Memory B cell (primary cell): ENCODE measurements around the gene NFX1.
A peak's percentile ranks its signal among the peaks of the same experiment; 100 is the strongest.

Experiments used
- ATAC-seq: fragments of 150-1000 bp; cut with Tn5 transposase; 2 replicates; pipeline ENCODE4 v1.10.0; 2021; ENCODE audit warnings: low read depth, mild to moderate bottlenecking, moderate library complexity
- DNase-seq, 2 donors: peaks; one replicate each; pipeline ENCODE4 v3.0.0; 2022; ENCODE audit warnings: low spot score in 2 of 2
- H3K27ac Mint-ChIP-seq: one replicate; pipeline ENCODE4 v1.8.0; 2022; ENCODE audit warnings: mild to moderate bottlenecking, moderate library complexity, mixed read lengths
- H3K27me3 Mint-ChIP-seq: one replicate; pipeline ENCODE4 v1.8.0; 2022; ENCODE audit warnings: mixed read lengths
- H3K36me3 Mint-ChIP-seq: one replicate; pipeline ENCODE4 v1.8.0; 2022; ENCODE audit warnings: mild to moderate bottlenecking, mixed read lengths
- H3K4me1 Mint-ChIP-seq: one replicate; pipeline ENCODE4 v1.8.0; 2022; ENCODE audit warnings: mixed read lengths
- H3K4me3 Mint-ChIP-seq: one replicate; pipeline ENCODE4 v1.8.0; 2022; ENCODE audit warnings: mild to moderate bottlenecking, moderate library complexity, mixed read lengths
- H3K9me3 Mint-ChIP-seq: one replicate; pipeline ENCODE4 v1.8.0; 2022; ENCODE audit warnings: mixed read lengths

The NFX1 gene

GRCh38 chr9:33287087-33287490, 3.2 kb upstream of the NFX1 start:
- no peak overlapping the region for H3K4me3 Mint-ChIP-seq
- peaks cover 8% of the 10 kb centered on the region for H3K4me1 Mint-ChIP-seq
- peak overlapping the region; percentile 69 for H3K27ac Mint-ChIP-seq
- H3K27me3 Mint-ChIP-seq: no peaks in the 10 kb centered on the region
- no peaks in the 10 kb centered on the region for H3K9me3 Mint-ChIP-seq
- peak; percentile 54 to 68 for DNase-seq
- no peak for ATAC-seq
- peaks cover 8% of the 10 kb centered on the region for H3K36me3 Mint-ChIP-seq

GRCh38 chr9:33288235-33288634, 2.1 kb upstream of the NFX1 start:
- H3K36me3 Mint-ChIP-seq: peaks cover 12% of the 10 kb centered on the region
- no peaks in the 10 kb centered on the region for H3K9me3 Mint-ChIP-seq
- H3K4me3 Mint-ChIP-seq: no peak overlapping the region
- ATAC-seq: no peak
- no peak overlapping the region for H3K27ac Mint-ChIP-seq
- DNase-seq: no peak
- no peaks in the 10 kb centered on the region for H3K27me3 Mint-ChIP-seq
- peaks cover 17% of the 10 kb centered on the region for H3K4me1 Mint-ChIP-seq

- Mint-ChIP-seq H3K4me3 (no peak overlapping the region), H3K9me3 (no peaks in the 10 kb centered on the region), H3K27me3 (no peaks in the 10 kb centered on the region), H3K27ac (peak overlapping the region; percentile 99), H3K36me3 (peaks cover 14% of the 10 kb centered on the region), H3K4me1 (peaks cover 20% of the 10 kb centered on the region)
- ATAC-seq (no peak), DNase-seq (no peak)
Observed at GRCh38 chr9:33288828-33289483, 1.4 kb upstream of the NFX1 start.

GRCh38 chr9:33289496-33289895, 820 bp upstream of the NFX1 start:
- peaks cover 22% of the 10 kb centered on the region for H3K4me1 Mint-ChIP-seq
- H3K27me3 Mint-ChIP-seq: no peaks in the 10 kb centered on the region
- peak overlapping the region; percentile 97 for H3K4me3 Mint-ChIP-seq
- peaks cover 15% of the 10 kb centered on the region for H3K36me3 Mint-ChIP-seq
- no peak for ATAC-seq
- DNase-seq: peak in 1 of 2 donors; percentile 25
- no peaks in the 10 kb centered on the region for H3K9me3 Mint-ChIP-seq
- H3K27ac Mint-ChIP-seq: peak overlapping the region; percentile 99

DNA sequence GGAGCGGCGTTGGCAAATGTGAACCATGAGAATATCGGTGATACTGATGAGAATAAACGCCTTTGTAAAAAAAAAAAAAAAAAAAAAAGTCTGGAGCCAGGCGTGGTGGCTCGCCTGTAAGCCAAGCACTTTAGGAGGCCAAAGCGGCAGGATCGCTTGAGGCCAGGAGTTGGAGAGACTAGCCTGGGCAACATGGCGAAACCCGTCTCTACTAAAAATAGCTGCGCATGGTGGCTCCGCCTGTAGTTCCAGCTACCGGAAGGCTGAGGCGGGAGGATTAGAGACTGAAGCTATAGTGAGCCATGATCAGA, 425 bp upstream of the NFX1 start:
- ATAC-seq: no peak
- peaks cover 26% of the 10 kb centered on the region for H3K4me1 Mint-ChIP-seq
- peak overlapping the region; percentile 97 for H3K4me3 Mint-ChIP-seq
- peak overlapping the region; percentile 99 for H3K27ac Mint-ChIP-seq
- no peak for DNase-seq
- H3K36me3 Mint-ChIP-seq: peaks cover 19% of the 10 kb centered on the region
- no peaks in the 10 kb centered on the region for H3K27me3 Mint-ChIP-seq
- no peaks in the 10 kb centered on the region for H3K9me3 Mint-ChIP-seq

GRCh38 chr9:33291031-33291397, 698 bp downstream of the NFX1 start:
- DNase-seq (no peak), ATAC-seq (no peak)
- Mint-ChIP-seq H3K27ac (peak overlapping the region; percentile 99), H3K4me1 (peaks cover 33% of the 10 kb centered on the region), H3K9me3 (no peaks in the 10 kb centered on the region), H3K4me3 (peak overlapping the region; percentile 97), H3K36me3 (peaks cover 23% of the 10 kb centered on the region), H3K27me3 (no peaks in the 10 kb centered on the region)

GRCh38 chr9:33291901-33292300, 1.6 kb downstream of the NFX1 start:
- no peaks in the 10 kb centered on the region for H3K27me3 Mint-ChIP-seq
- peak overlapping the region; percentile 97 for H3K4me3 Mint-ChIP-seq
- ATAC-seq: no peak
- no peak for DNase-seq
- H3K4me1 Mint-ChIP-seq: peaks cover 39% of the 10 kb centered on the region
- H3K36me3 Mint-ChIP-seq: peaks cover 29% of the 10 kb centered on the region
- H3K9me3 Mint-ChIP-seq: no peaks in the 10 kb centered on the region
- peak overlapping the region; percentile 87 for H3K27ac Mint-ChIP-seq

DNA sequence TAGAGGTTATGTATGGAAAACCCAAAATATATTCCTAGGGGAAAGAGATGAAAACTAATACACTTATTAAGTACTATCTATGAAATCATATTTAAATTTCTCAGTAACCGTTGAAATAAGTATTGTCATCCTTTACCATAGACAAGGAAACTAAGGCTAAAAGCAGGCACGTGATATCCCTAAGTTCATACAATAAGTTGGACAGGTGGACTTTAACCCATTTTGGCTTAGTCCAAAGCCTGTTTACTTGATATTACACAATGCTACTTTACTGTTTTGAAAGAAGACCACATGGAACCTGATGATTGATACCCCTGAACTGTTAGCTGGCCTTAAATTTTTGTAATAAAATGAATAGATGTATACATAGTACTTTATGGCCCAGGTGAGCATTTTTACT, 3.5 kb downstream of the NFX1 start:
- Mint-ChIP-seq H3K27ac (peak overlapping the region; percentile 87), H3K4me3 (no peak overlapping the region), H3K36me3 (peaks cover 39% of the 10 kb centered on the region), H3K9me3 (no peaks in the 10 kb centered on the region), H3K27me3 (no peaks in the 10 kb centered on the region), H3K4me1 (peaks cover 57% of the 10 kb centered on the region)
- DNase-seq (no peak), ATAC-seq (no peak)

DNA sequence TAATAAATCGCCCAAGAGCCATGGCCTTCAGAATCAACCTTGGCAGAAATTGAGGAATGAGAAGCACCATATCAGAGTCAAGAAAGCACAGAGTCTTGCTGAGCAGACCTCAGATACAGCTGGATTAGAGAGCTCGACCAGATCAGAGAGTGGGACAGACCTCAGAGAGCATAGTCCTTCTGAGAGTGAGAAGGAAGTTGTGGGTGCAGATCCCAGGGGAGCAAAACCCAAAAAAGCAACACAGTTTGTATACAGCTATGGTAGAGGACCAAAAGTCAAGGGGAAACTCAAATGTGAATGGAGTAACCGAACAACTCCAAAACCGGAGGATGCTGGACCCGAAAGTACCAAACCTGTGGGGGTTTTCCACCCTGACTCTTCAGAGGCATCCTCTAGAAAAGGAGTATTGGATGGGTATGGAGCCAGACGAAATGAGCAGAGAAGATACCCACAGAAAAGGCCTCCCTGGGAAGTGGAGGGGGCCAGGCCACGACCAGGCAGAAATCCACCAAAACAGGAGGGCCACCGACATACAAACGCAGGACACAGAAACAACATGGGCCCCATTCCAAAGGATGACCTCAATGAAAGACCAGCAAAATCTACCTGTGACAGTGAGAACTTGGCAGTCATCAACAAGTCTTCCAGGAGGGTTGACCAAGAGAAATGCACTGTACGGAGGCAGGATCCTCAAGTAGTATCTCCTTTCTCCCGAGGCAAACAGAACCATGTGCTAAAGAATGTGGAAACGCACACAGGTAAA, 4.5 kb downstream of the NFX1 start:
- DNase-seq (no peak), ATAC-seq (no peak)
- H3K36me3 Mint-ChIP-seq: peaks cover 39% of the 10 kb centered on the region
- H3K4me1 Mint-ChIP-seq: peaks cover 63% of the 10 kb centered on the region
- H3K9me3 Mint-ChIP-seq: no peaks in the 10 kb centered on the region
- peak overlapping the region; percentile 63 for H3K4me3 Mint-ChIP-seq
- H3K27ac Mint-ChIP-seq: peak overlapping the region; percentile 97
- no peaks in the 10 kb centered on the region for H3K27me3 Mint-ChIP-seq

GRCh38 chr9:33295571-33295970, 5.3 kb downstream of the NFX1 start:
- H3K9me3 Mint-ChIP-seq: no peaks in the 10 kb centered on the region
- ATAC-seq (peak; percentile 18), DNase-seq (no peak)
- H3K27ac Mint-ChIP-seq: peak overlapping the region; percentile 97
- peaks cover 39% of the 10 kb centered on the region for H3K36me3 Mint-ChIP-seq
- peaks cover 66% of the 10 kb centered on the region for H3K4me1 Mint-ChIP-seq
- H3K27me3 Mint-ChIP-seq: no peaks in the 10 kb centered on the region
- peak overlapping the region; percentile 55 for H3K4me3 Mint-ChIP-seq

DNA sequence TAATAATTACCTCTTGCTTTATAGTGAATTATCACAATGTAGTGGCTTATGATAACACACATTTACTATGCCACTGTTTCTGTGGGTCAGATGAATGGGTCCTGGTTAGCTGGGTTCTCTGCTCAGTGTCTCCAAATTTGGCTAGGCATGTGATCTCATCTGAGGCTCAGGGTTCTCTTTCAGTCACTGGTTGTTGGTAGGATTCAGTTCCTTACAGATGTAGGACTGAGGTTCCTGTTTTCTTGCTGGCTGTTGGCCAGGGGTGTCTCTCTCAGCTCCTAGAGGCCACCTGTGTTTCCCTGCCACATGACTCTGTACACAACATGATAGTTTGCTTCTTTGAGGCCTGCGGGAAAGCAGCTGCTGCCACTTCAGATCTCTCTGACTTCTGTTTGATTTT, 7.1 kb downstream of the NFX1 start:
- peak; percentile 95 for ATAC-seq
- H3K9me3 Mint-ChIP-seq: no peaks in the 10 kb centered on the region
- DNase-seq: peak; percentile 52 to 75
- H3K4me3 Mint-ChIP-seq: peak overlapping the region; percentile 82
- no peaks in the 10 kb centered on the region for H3K27me3 Mint-ChIP-seq
- H3K27ac Mint-ChIP-seq: peak overlapping the region; percentile 97
- H3K36me3 Mint-ChIP-seq: peaks cover 34% of the 10 kb centered on the region
- peaks cover 61% of the 10 kb centered on the region for H3K4me1 Mint-ChIP-seq

DNA sequence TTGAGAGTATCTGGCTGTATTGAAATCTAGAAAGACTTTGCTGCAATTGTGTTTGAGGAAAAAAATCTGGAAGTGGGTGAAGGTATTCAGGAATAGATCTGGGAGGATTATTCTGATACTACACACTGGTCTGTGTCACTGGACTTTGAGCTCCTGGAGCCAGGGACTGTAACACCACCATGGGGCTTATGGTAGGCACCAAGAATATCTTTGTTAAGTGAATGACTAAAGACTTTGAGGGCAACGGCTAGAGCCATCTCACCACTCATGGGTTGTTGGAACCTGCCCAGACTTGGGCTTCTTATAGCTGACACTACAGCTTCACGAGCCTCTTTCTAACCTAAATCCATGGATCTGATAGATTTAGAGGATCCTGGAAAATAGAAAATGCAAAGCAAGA, 10.2 kb downstream of the NFX1 start:
- Mint-ChIP-seq H3K9me3 (no peaks in the 10 kb centered on the region), H3K36me3 (peaks cover 25% of the 10 kb centered on the region), H3K27ac (peak overlapping the region; percentile 97), H3K4me3 (no peak overlapping the region), H3K4me1 (peaks cover 44% of the 10 kb centered on the region), H3K27me3 (no peaks in the 10 kb centered on the region)
- ATAC-seq (no peak), DNase-seq (no peak)

- H3K36me3 Mint-ChIP-seq: peaks cover 15% of the 10 kb centered on the region
- H3K27ac Mint-ChIP-seq: no peak overlapping the region
- peaks cover 16% of the 10 kb centered on the region for H3K4me1 Mint-ChIP-seq
- H3K9me3 Mint-ChIP-seq: no peaks in the 10 kb centered on the region
- no peak overlapping the region for H3K4me3 Mint-ChIP-seq
- ATAC-seq (no peak), DNase-seq (no peak)
- H3K27me3 Mint-ChIP-seq: no peaks in the 10 kb centered on the region
Observed at GRCh38 chr9:33304362-33304761, 14.0 kb downstream of the NFX1 start.

DNA sequence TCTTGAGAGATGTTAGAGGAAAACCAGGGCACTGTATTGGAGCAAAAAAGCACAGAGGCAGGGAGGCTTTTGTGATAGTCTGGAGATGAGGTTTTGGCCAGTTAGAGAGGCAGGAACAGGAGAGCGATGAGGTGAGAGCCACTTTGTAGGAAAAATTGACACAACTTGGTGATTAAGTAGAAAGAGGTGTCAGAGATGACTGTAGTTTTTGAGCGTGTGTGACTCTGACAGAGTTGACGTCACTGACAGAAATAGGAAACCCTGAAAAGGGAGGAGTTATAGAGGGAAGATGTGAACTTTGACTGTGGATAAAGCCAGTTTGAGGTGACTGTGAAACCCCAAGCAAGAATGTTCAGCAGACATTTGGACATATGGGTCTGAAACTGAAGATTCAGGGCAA, 15.7 kb downstream of the NFX1 start:
- DNase-seq (no peak), ATAC-seq (no peak)
- Mint-ChIP-seq H3K4me3 (no peak overlapping the region), H3K4me1 (peaks cover 7% of the 10 kb centered on the region), H3K27me3 (no peaks in the 10 kb centered on the region), H3K36me3 (peaks cover 18% of the 10 kb centered on the region), H3K9me3 (no peaks in the 10 kb centered on the region), H3K27ac (no peak overlapping the region)

DNA sequence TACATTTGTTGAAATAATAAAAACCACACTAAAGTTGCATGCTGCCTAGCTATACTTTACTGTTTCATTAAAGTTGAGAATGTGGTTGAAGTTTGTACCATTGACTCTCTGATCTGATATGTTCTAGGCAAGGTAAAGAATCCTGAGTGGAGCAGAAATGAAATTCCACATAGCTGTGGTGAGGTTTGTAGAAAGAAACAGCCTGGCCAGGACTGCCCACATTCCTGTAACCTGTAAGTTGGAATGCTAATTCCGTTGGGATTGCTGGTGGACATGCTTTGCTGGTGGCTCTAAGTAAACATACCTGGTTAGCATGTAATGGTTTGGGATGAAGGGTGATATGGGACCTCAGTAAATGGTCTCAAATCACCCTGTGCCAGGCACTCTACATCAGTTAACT, 16.8 kb downstream of the NFX1 start:
- DNase-seq: no peak
- no peak for ATAC-seq
- H3K9me3 Mint-ChIP-seq: no peaks in the 10 kb centered on the region
- no peak overlapping the region for H3K4me3 Mint-ChIP-seq
- H3K27ac Mint-ChIP-seq: no peak overlapping the region
- H3K4me1 Mint-ChIP-seq: peaks cover 7% of the 10 kb centered on the region
- peaks cover 18% of the 10 kb centered on the region for H3K36me3 Mint-ChIP-seq
- no peaks in the 10 kb centered on the region for H3K27me3 Mint-ChIP-seq
